GM10248 (cell line): ENCODE data around the gene RBP5.

Experiments
- CTCF ChIA-PET: fragments of 300-600 bp; sonication (Branson Sonifier 250); formaldehyde crosslinking; extraction: SDS; loops from one replicate; lab custom pipeline; 2021; ENCODE audit warnings: antibody characterized with exemption; lab: Yijun Ruan, JAX
- POLR2A ChIA-PET: fragments of 350-650 bp; sonication (Branson Sonifier 250); formaldehyde crosslinking; extraction: SDS; loops from one replicate; lab custom pipeline; 2020; ENCODE audit warnings: antibody characterized with exemption; lab: Yijun Ruan, JAX
- DNase-seq: peaks from one replicate; pipeline ENCODE4 v3.0.0; 2012; ENCODE audit errors: extremely low spot score
- TF ChIP-seq, protein P1 (sequence below): IDR thresholded peaks from 2 replicates; pipeline ENCODE4 v1.5.1; 2012; ENCODE audit warnings: mild to moderate bottlenecking, low read depth; ENCODE audit errors: extremely low read depth, missing control alignments, control extremely low read depth

The RBP5 gene

DNA sequence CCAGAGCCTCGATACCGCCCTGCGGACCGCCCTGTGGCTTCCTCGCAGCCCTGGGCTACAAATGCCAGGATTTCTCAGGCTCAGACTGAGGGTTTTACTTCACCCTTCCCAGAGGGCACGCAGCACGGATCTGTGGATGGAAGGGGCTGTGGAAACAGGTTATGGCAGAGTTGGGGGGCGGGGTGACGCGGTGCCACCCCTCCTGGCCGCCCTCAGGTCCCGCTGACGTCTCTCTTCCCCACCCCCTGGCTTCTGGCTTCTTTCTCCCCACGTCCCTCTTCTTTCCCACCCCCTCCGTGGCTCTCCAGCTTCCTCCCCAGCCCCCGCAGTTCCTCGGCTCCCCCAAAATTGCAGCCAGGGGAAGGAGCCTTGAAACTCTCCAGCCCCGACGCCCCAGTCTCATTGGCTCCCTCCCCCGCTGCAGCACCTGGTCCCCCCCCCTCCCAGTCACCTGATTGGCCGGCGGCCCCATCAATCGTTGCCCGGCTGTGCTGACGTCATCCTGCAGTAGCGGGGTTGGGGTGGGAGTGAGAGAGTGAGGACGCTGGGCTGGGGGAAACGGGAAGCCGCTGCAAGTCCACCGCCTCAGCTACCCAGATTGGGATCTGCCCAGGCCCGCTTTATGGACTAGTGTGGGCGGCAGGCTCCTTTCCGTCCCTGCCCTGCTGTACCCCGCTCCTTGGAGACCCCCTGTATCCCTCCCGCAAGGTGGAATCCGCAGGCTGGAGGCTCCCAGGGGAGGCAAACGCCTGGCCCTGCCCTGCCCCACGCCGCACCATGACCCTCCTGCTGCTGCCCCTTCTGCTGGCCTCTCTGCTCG is 1.4 kb upstream of the RBP5 start, which contains the start of gene CLSTN3:
CLSTN3 (plus strand) TSS at position 500 of the 820 bp plus-strand sequence; CDS start at position 778, 278 bp downstream.
- TF ChIP-seq, protein P1, sequence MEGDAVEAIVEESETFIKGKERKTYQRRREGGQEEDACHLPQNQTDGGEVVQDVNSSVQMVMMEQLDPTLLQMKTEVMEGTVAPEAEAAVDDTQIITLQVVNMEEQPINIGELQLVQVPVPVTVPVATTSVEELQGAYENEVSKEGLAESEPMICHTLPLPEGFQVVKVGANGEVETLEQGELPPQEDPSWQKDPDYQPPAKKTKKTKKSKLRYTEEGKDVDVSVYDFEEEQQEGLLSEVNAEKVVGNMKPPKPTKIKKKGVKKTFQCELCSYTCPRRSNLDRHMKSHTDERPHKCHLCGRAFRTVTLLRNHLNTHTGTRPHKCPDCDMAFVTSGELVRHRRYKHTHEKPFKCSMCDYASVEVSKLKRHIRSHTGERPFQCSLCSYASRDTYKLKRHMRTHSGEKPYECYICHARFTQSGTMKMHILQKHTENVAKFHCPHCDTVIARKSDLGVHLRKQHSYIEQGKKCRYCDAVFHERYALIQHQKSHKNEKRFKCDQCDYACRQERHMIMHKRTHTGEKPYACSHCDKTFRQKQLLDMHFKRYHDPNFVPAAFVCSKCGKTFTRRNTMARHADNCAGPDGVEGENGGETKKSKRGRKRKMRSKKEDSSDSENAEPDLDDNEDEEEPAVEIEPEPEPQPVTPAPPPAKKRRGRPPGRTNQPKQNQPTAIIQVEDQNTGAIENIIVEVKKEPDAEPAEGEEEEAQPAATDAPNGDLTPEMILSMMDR = no peak
- ChIA-PET CTCF (interaction anchor here (0.9 to 2.0 kb wide), 5 partner anchors 9 to 21 kb away, joined by 3 to 10 read pairs (median 4); partner anchors contain the start of gene C1RL), POLR2A (no interaction called here)
- DNase-seq = peak; percentile 100

DNA sequence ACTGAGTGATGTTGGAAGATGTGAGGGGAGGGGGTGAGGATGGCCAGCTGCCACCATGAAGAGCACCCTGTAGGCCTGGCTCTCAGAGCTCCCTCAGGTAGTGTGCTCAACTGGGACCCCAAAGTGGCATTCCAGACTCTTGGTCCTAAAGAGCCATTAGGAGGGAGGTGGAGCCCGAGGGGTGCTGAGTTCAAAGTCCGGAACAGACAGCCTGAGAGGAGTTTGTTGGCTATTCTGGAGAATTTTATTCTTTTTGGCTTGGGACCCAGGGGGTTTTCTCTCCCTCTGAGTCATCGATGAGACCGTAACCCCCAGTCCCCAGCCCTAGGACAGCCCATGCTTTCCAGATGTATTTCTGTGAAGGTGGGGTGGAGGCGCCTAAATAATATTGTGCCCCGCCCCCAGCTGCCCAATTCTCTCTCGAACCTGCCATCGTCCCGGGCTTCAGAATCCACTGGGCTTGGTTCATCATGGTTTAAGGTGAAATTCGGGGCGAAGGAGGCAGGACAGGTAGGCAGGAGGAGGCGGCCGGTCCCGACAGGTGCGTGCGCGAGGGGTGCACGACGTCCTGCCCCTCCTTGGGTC is 690 bp upstream of the RBP5 start:
- POLR2A ChIA-PET = no interaction called here
- CTCF ChIA-PET = interaction anchor here (1.0 to 2.0 kb wide), 3 partner anchors 10 to 21 kb away, joined by 4 to 10 read pairs (median 6); partner anchors contain the start of gene C1RL
- TF ChIP-seq, protein P1 = no peak
- DNase-seq = no peak

DNA sequence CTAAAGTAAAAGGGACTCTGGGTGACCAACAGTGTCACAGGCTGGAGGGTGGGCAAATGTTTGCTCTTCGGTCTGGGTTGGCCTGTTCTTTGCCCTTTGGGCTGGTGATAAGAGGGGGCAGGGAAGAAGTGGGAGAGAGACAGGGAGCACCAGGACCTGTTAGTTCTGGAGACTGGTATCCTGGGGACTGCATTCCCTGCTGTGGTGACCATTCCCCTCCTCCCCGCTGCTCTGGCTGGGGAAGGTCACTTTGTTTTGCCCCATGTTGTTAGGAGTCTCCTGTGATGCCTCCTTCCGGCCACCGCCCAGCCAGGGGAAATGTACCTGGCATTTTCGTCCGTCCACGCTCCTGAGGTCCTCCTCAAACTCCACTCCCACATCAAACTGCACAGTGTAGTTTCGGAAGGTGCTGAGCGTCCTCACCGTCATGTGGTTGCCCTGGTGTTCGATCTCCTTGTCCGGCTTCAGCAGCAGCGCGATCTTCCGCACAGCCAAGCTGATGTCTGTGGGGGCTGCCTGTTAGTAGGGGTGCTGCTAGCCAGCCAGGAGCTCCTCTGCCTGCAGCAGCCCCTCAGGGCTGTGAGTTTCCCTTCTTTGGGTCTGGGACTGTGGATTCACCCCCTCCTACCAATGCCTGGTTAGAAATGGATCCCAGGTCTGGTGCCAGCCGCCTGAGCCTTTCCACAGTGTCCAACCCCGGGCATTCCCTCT is 618 bp downstream of the RBP5 start:
- ChIA-PET POLR2A (no interaction called here), CTCF (no interaction called here)
- TF ChIP-seq, protein P1 = no peak
- DNase-seq = no peak

DNA sequence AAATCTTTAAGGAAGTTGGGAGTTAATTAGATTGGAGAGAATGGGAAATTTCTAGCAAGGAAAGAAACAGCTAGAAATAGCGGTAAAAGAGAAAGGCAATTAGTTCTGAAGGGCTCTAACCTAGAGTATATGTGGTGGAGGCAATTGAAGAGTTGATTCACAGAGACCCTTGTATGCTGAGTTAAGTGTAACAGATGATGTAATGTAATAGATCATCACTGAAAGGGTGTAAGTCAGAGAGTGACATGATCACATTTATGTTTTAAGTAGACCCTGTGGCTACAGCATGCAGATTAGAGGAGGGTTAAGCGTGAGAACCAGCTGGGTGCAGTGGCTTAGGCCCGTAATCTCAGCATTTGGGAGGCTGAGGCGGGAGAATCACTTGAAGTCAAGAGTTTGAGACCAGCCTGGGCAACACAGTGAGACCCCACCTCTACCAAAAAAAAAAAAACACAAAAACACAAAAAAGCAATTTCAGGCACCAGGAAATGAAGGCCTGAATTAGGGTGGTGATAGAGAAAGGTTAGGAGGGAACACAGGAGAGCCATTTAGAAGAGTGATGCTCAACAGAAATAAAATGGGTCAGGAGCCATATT is 3.0 kb downstream of the RBP5 start:
- CTCF ChIA-PET = interaction anchor here (11.5 kb wide), 1 partner anchor 15 kb away, joined by 108 read pairs; the partner anchor contains the start of gene C1RL
- POLR2A ChIA-PET = no interaction called here
- no peak for DNase-seq
- TF ChIP-seq, protein P1 = no peak

- DNase-seq = no peak
- TF ChIP-seq, protein P1 = no peak
- POLR2A ChIA-PET = no interaction called here
- CTCF ChIA-PET = interaction anchor here (1.1 to 11.5 kb wide), 2 partner anchors 13 to 21 kb away, joined by 3 to 108 read pairs; partner anchors contain the start of gene C1RL
Observed at GRCh38 chr12:7123806-7124522, 4.7 kb downstream of the RBP5 start.
